Measurements from ENCODE around the gene ENTR1. TPM values are rescaled to one million over a fixed set of nuclear protein-coding genes. Genes with fewer than 3 reads are reported as not detected.

The ENTR1 gene
- total and polyA plus RNA-seq, 10 of the 15 experiments (the other 5 are each of a cell fraction or from before 2014, with no cell fraction given), result 8.2 to 96.4 (median 41.1) TPM

DNA sequence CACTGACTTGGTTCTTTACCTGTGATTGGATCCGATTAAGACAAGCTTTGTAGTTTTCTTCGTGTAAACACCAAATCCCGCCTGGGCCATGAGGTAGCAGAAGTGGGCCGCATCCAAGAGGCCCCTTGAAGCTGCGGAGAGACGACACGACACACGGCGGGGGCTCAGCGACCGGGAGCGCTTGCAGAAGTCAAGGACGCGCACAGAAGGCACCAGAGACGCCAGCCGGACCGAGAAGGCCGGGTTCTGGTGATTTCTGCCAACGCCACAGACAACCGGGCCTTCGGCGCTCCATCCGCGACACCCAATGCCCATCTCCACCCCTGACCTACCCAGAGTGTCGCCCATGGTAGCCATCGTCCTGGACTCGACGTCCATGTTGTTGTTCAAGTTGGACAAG is 49.0 kb upstream of the ENTR1 start:
- no TSS peak for BruUV-seq (replicated peaks)

More for the DNA sequence above, 49.0 kb upstream of the ENTR1 start:
- intact Hi-C loops (cut with micrococcal nuclease; ENCODE audit: unreplicated experiment), result no loop called here
- Histone ChIP-seq H3K4me3 (no peak overlapping the region), H4K20me1 (ENCODE audit: control insufficient read depth, insufficient read depth) (no peaks in the 10 kb centered on the region), H3K27me3 (replicated peaks in 1 of 2; ENCODE audit: control insufficient read depth in 2 of 2, insufficient read depth in 2 of 2, low read length in 1 of 2) (no peaks in the 10 kb centered on the region), H3K36me3 (ENCODE audit: control insufficient read depth in 2 of 2, insufficient read depth in 2 of 2, low read length in 1 of 2) (peaks cover 45 to 51% of the 10 kb centered on the region in 2 experiments), H3K27ac (ENCODE audit: control insufficient read depth, insufficient read depth) (no peak overlapping the region), H3K79me2 (ENCODE audit: control insufficient read depth, insufficient read depth, low read length) (no peaks in the 10 kb centered on the region), H3K4me1 (ENCODE audit: control insufficient read depth, insufficient read depth, low read length) (no peaks in the 10 kb centered on the region), H3K9me3 (replicated peaks; ENCODE audit: control insufficient read depth, insufficient read depth, low read length) (no peaks in the 10 kb centered on the region), H3K4me2 (ENCODE audit: control insufficient read depth, insufficient read depth) (no peak overlapping the region), H2AFZ (ENCODE audit: control insufficient read depth, low read depth, low read length) (no peak overlapping the region), H3K9ac (ENCODE audit: control insufficient read depth, insufficient read depth, low read length) (no peak overlapping the region)
- RAD21 ChIA-PET (ENCODE audit: unreplicated experiment), result no interaction called here
- in situ Hi-C loops (cut with MboI), result no loop called here
- no peak for FAIRE-seq
- POLR2A ChIA-PET, result no interaction called here
- no peak for DNase-seq (ENCODE audit: low read depth, low spot score)
- no peak for TF ChIP-seq MLLT1 (IDR thresholded peaks at IDR 0.05)
- TF ChIP-seq TCF3 (IDR thresholded peaks at IDR 0.05; ENCODE audit: borderline replicate concordance, insufficient read depth, low read depth, low read length), result no peak
- TF ChIP-seq ZNF687 (IDR thresholded peaks at IDR 0.05), result no peak
- TF ChIP-seq ZSCAN29 (IDR thresholded peaks at IDR 0.05), result no peak
- TF ChIP-seq SMAD5 (IDR thresholded peaks at IDR 0.05; ENCODE audit: low read depth), result no peak
- no peak for TF ChIP-seq SIN3A (IDR thresholded peaks at IDR 0.05; ENCODE audit: low read depth, low read length)
- no peak for TF ChIP-seq NRF1 (conservative IDR thresholded peaks at IDR 0.05; ENCODE audit: low read depth, low read length)
- no peak for TF ChIP-seq RBBP5 (conservative IDR thresholded peaks at IDR 0.05)
- no peak for TF ChIP-seq NR2C1 (IDR thresholded peaks at IDR 0.05)
- no peak for TF ChIP-seq CEBPZ (IDR thresholded peaks at IDR 0.05; ENCODE audit: low read depth, low read length)
- TF ChIP-seq PML (IDR thresholded peaks at IDR 0.05; ENCODE audit: low read length), result no peak
- TF ChIP-seq SP1 (IDR thresholded peaks at IDR 0.05; ENCODE audit: low read depth, low read length), result no peak
- no peak for TF ChIP-seq CHD2 (IDR thresholded peaks at IDR 0.05; ENCODE audit: borderline replicate concordance, low read depth, low read length)
- no peak for TF ChIP-seq MTA3 (IDR thresholded peaks at IDR 0.05; ENCODE audit: borderline replicate concordance, low read length)
- whole genome bisulfite sequencing (ENCODE audit: insufficient coverage, insufficient replicate concordance, low lambda C conversion rate, missing lambda C conversion rate), result 97% methylated on average over 28 of the region's 28 CpGs
- CTCF ChIA-PET, result interaction anchor here (1.0 kb wide), 1 partner anchor 40 kb away, joined by 5 read pairs; no protein-coding TSS in a partner anchor
- ATAC-seq, result no peak
- SMC1A ChIA-PET (ENCODE audit: uncharacterized antibody, unreplicated experiment), result no interaction called here

All from GM12878 (cell line).